ENCODE data around the gene CD47. TPM values are rescaled to one million over a fixed set of nuclear protein-coding genes. Genes with fewer than 3 reads are reported as not detected.

Gene CD47
- polyA plus RNA-seq, 1 experiment: 13.4 TPM

DNA sequence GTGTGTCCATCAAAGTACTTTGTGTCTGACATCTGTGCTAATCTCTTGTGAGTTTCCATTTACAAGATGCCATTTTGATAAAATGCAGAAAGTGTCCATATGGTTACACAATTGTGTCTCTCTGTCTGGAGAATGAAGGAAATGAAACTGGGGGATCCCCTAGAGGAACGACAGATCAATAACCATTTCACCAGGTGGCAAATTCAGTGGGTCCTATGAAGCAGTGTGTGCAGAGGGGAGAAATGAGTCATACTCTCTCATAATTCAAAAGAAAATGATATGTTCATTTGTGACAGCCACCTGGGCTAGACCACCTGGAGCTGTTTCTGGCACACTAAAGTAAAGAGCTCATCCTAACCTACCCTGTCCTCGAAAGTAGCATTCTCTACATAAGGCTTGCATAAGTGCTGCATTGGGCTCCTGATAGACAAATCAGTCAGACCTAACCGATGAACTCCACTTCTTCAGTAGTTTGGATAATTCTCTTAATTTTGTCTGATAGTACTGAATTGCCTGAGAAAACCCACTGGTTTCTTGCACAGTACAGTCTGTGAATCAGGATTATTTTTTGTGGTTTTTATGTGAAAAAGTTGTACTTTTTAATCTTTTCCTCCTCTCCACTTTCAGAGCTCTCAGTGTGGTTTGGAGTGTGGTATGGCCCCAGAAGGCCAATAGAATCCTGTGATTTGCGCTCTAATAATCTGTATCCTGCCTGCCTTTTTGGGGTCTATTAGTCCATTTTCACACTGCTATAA lies 10.3 kb upstream of the CD47 start:
- ChIA-PET CTCF (no interaction called here), POLR2A (no interaction called here)
- TF ChIP-seq, protein P1, sequence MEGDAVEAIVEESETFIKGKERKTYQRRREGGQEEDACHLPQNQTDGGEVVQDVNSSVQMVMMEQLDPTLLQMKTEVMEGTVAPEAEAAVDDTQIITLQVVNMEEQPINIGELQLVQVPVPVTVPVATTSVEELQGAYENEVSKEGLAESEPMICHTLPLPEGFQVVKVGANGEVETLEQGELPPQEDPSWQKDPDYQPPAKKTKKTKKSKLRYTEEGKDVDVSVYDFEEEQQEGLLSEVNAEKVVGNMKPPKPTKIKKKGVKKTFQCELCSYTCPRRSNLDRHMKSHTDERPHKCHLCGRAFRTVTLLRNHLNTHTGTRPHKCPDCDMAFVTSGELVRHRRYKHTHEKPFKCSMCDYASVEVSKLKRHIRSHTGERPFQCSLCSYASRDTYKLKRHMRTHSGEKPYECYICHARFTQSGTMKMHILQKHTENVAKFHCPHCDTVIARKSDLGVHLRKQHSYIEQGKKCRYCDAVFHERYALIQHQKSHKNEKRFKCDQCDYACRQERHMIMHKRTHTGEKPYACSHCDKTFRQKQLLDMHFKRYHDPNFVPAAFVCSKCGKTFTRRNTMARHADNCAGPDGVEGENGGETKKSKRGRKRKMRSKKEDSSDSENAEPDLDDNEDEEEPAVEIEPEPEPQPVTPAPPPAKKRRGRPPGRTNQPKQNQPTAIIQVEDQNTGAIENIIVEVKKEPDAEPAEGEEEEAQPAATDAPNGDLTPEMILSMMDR (IDR thresholded peaks at IDR 0.05; ENCODE audit: insufficient read depth, low read depth, low read length): no peak
- Histone ChIP-seq H3K27me3 (ENCODE audit: control insufficient read depth, insufficient read depth, low read length) (no peaks in the 10 kb centered on the region), H3K4me3 (ENCODE audit: low read depth, low read length) (no peak overlapping the region), H3K36me3 (ENCODE audit: control insufficient read depth, insufficient read depth, low read length) (no peaks in the 10 kb centered on the region; the same call in 1 of the 2 replicates)
- no peak for DNase-seq (ENCODE audit: low read depth)

DNA sequence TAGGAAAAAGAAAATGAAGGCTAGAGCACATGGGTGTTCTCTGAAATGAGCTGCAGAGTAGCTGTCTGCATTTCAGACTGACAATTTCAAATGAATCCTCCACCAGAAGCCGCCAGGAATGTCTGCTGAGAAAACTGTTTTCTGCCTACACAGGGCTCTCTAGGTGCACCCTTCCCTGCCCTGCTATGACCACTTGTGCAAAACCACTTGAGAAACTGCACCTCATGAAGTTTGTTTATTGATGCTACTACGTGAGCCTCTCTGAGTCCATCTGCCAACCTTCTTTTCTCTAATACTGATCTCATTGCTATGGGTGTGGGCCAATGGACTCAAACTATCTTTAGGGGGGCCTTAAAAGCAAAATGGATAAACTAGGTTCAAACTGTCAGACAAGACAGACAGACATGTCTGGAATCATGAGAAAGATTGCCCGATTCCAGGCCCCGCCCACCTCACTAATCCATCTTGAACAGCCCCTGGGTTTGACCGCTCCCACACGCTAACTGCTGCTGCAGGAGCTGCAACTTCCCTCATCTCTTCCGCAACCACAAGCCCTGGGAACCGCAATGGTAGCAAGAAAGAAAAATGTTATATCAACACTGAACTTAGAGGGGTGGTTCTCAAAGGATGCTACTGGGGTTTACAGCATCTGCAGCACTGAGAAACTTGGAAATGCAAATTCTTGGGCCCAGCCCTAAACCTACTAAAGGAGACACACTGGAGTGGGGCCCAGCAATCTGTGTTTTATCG lies 9.0 kb upstream of the CD47 start:
- TF ChIP-seq, protein P1 (IDR thresholded peaks at IDR 0.05; ENCODE audit: insufficient read depth, low read depth, low read length): no peak
- ChIA-PET POLR2A (interaction anchor here (0.7 kb wide), 1 partner anchor 12 kb away, joined by 18 read pairs; no protein-coding TSS in a partner anchor), CTCF (no interaction called here)
- Histone ChIP-seq H3K36me3 (ENCODE audit: control insufficient read depth, insufficient read depth, low read length) (no peaks in the 10 kb centered on the region; the same call in 1 of the 2 replicates), H3K4me3 (ENCODE audit: low read depth, low read length) (no peak overlapping the region), H3K27me3 (ENCODE audit: control insufficient read depth, insufficient read depth, low read length) (no peaks in the 10 kb centered on the region)
- DNase-seq (ENCODE audit: low read depth): no peak

DNA sequence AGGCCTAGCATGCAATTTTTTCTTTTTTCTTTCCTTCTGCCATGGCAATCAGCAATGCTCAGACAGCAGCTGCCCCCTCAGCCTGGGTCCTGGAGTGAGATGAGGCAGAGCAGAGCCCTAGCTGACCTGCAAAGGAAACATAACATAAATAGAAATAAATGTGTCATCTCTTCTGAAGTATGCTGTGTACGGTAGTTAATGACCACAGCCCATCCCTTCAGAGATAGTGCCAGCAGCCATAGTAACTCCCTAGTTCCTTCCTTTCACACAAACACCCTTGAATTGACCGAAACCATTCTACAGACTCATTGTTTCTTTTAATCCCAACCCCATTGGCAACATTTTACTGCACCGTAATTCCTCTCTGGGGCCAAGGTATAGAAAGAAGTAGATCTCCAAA lies 8.4 kb upstream of the CD47 start:
- no peaks in the 10 kb centered on the region for H3K27me3 ChIP-seq (ENCODE audit: control insufficient read depth, insufficient read depth, low read length)
- ChIA-PET POLR2A (interaction anchor here (0.7 kb wide), 1 partner anchor 11 kb away, joined by 18 read pairs; no protein-coding TSS in a partner anchor), CTCF (no interaction called here)
- TF ChIP-seq, protein P1 (IDR thresholded peaks at IDR 0.05; ENCODE audit: insufficient read depth, low read depth, low read length): no peak
- no peak for DNase-seq (ENCODE audit: low read depth)
- no peaks in the 10 kb centered on the region; the same call in 1 of the 2 replicates for H3K36me3 ChIP-seq (ENCODE audit: control insufficient read depth, insufficient read depth, low read length)
- no peak overlapping the region for H3K4me3 ChIP-seq (ENCODE audit: low read depth, low read length)

DNA sequence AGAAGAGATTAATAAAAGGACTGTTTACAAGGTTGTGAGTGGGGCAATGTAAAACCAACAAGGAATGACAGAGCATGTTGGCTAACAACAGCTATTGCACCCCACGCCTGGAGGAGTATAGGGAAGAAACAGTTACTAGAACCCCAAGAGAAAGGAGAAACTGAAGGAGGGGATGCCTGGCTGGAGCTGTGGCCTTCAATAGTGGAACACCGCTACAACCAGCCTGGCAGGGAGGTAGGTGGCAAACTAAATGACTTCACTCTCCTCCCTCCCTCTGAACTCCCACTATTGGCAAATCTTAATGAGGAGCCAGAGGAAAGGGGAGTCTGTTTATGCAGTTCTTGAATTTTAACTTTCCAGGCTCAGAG lies 7.2 kb upstream of the CD47 start:
- Histone ChIP-seq H3K4me3 (ENCODE audit: low read depth, low read length) (no peak overlapping the region), H3K27me3 (ENCODE audit: control insufficient read depth, insufficient read depth, low read length) (no peaks in the 10 kb centered on the region), H3K36me3 (ENCODE audit: control insufficient read depth, insufficient read depth, low read length) (no peaks in the 10 kb centered on the region)
- CTCF ChIA-PET: interaction anchor here (0.6 kb wide), 1 partner anchor 390 kb away, joined by 3 read pairs; no protein-coding TSS in a partner anchor
- DNase-seq (ENCODE audit: low read depth): no peak
- POLR2A ChIA-PET: no interaction called here
- TF ChIP-seq, protein P1 (IDR thresholded peaks at IDR 0.05; ENCODE audit: insufficient read depth, low read depth, low read length): no peak

DNA sequence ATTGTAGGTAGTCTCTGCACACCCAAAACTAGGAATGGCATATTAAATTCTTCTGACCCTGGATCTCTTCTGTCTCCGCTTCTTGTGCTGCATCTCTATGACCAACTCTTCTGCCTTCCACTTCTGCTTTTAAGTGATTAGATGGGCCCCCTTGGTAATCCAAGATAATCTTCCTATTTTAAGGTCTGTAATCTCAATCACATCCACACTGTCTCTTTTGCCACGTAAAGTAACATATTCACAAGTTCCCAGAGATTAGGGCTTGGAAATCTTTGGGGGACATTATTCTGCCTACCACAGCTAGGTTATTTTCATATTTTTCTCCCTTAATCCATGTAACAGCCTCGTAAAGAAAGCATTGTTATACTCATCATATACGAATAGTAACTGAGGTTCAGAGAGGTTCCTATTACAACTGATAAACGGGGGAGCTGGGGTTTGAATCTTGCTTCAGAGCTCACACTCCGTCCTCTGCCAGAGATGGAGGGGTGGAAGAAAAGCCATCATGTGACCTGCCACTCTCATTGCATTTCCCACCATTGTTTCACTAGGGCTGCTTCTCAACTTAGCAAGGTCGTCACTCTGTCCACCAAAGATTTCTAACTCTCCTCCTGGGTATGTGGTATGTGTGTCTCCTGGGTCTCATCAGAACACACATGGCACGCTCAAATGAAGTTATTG lies 6.6 kb upstream of the CD47 start:
- Histone ChIP-seq H3K36me3 (ENCODE audit: control insufficient read depth, insufficient read depth, low read length) (no peaks in the 10 kb centered on the region), H3K27me3 (ENCODE audit: control insufficient read depth, insufficient read depth, low read length) (no peaks in the 10 kb centered on the region), H3K4me3 (ENCODE audit: low read depth, low read length) (no peak overlapping the region)
- TF ChIP-seq, protein P1 (IDR thresholded peaks at IDR 0.05; ENCODE audit: insufficient read depth, low read depth, low read length): no peak
- ChIA-PET POLR2A (no interaction called here), CTCF (interaction anchor here (0.6 kb wide), 1 partner anchor 391 kb away, joined by 3 read pairs; no protein-coding TSS in a partner anchor)
- DNase-seq (ENCODE audit: low read depth): no peak

All from BJ (cell line).